SK-N-SH (cell line): ENCODE data around the gene ERRFI1. TPM values are rescaled to one million over a fixed set of nuclear protein-coding genes. Genes with fewer than 3 reads are reported as not detected.

Source experiments
- CHD2 ChIP-seq: fragments of 150-350 bp; IDR thresholded peaks from 2 replicates; pipeline ENCODE4 v1.6.1; 2018; ENCODE audit warnings: low read length; ENCODE audit not compliant: partially characterized antibody
- ELF1 ChIP-seq: IDR thresholded peaks from 2 replicates; pipeline ENCODE4 v1.4.0; 2012
- EP300 ChIP-seq, 2 experiments: IDR thresholded peaks; 2 replicates each; pipeline versions ENCODE4 v1.4.0 to v1.6.1; 2012; ENCODE audit warnings: borderline replicate concordance in 1 of 2, low read depth in 1 of 2, low read length in 1 of 2
- EZH2phosphoT487 ChIP-seq: fragments of 200-600 bp; sonication (generic); IDR thresholded peaks from 2 replicates; pipeline ENCODE4 v1.6.1; 2017; ENCODE audit warnings: low read depth, mixed run types, mild to moderate bottlenecking, antibody characterized with exemption, moderate library complexity, borderline replicate concordance
- FOXJ3 ChIP-seq: sonication (generic); formaldehyde crosslinking; IDR thresholded peaks from 2 replicates; pipeline ENCODE4 v1.5.1; 2020; ENCODE audit warnings: mild to moderate bottlenecking, missing genetic modification reagents
- FOXM1 ChIP-seq: IDR thresholded peaks from 2 replicates; pipeline ENCODE4 v1.4.0; 2012; ENCODE audit warnings: low read depth, mild to moderate bottlenecking
- GABPA ChIP-seq: IDR thresholded peaks from 2 replicates; pipeline ENCODE4 v1.4.0; 2012; ENCODE audit warnings: low read depth, mild to moderate bottlenecking
- GATA2 ChIP-seq: sonication (generic); formaldehyde crosslinking; IDR thresholded peaks from 2 replicates; pipeline ENCODE4 v1.5.0; 2020; ENCODE audit warnings: mild to moderate bottlenecking, missing genetic modification reagents
- JUND ChIP-seq: IDR thresholded peaks from 2 replicates; pipeline ENCODE4 v1.4.0; 2012
- MAX ChIP-seq: IDR thresholded peaks from 2 replicates; pipeline ENCODE4 v1.4.0; 2012; ENCODE audit warnings: low read depth
- PBX3 ChIP-seq: IDR thresholded peaks from 2 replicates; pipeline ENCODE4; 2012
- POLR2AphosphoS5 ChIP-seq: IDR thresholded peaks from 2 replicates; pipeline ENCODE4 v1.6.1; 2012; ENCODE audit warnings: low read depth, low read length
- RFX5 ChIP-seq: IDR thresholded peaks from 2 replicates; pipeline ENCODE4 v1.6.1; 2012; ENCODE audit warnings: mild to moderate bottlenecking, improper control_type of control experiment, low read length
- RXRA ChIP-seq: IDR thresholded peaks from 2 replicates; pipeline ENCODE4 v1.4.0; 2012; ENCODE audit warnings: low read depth, mild to moderate bottlenecking, borderline replicate concordance
- SIN3A ChIP-seq: IDR thresholded peaks from 2 replicates; pipeline ENCODE4 v1.6.1; 2012; ENCODE audit warnings: low read depth, mild to moderate bottlenecking, low read length, moderate library complexity, borderline replicate concordance
- TAF1 ChIP-seq: IDR thresholded peaks from 2 replicates; pipeline ENCODE4 v1.6.1; 2012; ENCODE audit warnings: low read depth, mild to moderate bottlenecking, low read length, moderate library complexity, borderline replicate concordance
- TCF12 ChIP-seq: IDR thresholded peaks from 2 replicates; pipeline ENCODE4 v1.4.0; 2012
- USF1 ChIP-seq: IDR thresholded peaks from 2 replicates; pipeline ENCODE4 v1.4.0; 2012; ENCODE audit warnings: low read depth, borderline replicate concordance
- YY1 ChIP-seq: IDR thresholded peaks from 2 replicates; pipeline ENCODE4 v1.4.0; 2012; ENCODE audit warnings: low read depth, mild to moderate bottlenecking
- ZBTB33 ChIP-seq: IDR thresholded peaks from 2 replicates; pipeline ENCODE4 v1.4.0; 2012; ENCODE audit warnings: low read depth, borderline replicate concordance
- polyA plus RNA-seq, 3 experiments: library from polyadenylated mRNA; depleted of rRNA; stranded (reverse); fragments of >200 nt; gene quantifications; 2 replicates each; pipeline ENCODE4 v1.2.3, GENCODE V29; 2012
- TF ChIP-seq, protein P1 (sequence below): IDR thresholded peaks from 2 replicates; pipeline ENCODE4 v1.6.1; 2012; ENCODE audit warnings: mild to moderate bottlenecking, low read depth, low read length, moderate library complexity

Gene ERRFI1
- polyA plus RNA-seq, 1 of the 3 experiments (the other 2 are of a cell fraction), result 65.6 TPM

DNA sequence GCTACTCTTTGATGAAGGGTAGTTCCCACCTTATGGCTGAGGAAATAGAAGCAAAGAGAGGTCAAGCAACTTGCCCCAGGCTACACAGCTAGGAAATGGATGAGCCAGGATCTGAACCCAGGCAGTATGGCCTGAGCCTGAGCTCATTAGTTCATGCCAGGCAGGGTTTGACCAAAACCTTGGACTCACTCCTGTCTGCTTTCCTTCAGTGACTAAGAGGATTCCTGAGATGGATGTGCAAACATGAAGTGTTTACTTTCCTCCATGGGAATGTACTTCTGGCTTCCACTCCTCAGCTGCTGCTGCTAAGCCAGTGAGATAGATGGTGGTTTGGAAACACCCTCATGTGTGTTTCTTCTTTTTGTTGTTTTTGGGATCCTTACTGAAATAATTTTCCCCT lies 35.1 kb upstream of the ERRFI1 start (continued):
- TF ChIP-seq POLR2AphosphoS5 (no peak), MAX (0 out of 2 replicates have a peak, but pooled peaks have one; percentile 35), SIN3A (no peak), USF1 (no peak), FOXM1 (no peak), YY1 (no peak), JUND (no peak; the same call in 1 of the 2 replicates), GATA2 (CRISPR knock-in tag) (no peak), ZBTB33 (no peak), TCF12 (peak; percentile 61), EZH2phosphoT487 (no peak), GABPA (no peak), EP300 (IDR thresholded peaks at IDR 0.05; ENCODE audit: borderline replicate concordance in 1 of 2, low read depth in 1 of 2, low read length in 1 of 2) (no peak; a peak in 1 of 4 replicates), FOXJ3 (CRISPR knock-in tag) (no peak), CHD2 (no peak), ELF1 (no peak), RFX5 (no peak), RXRA (no peak), PBX3 (peak; percentile 52; the same call in 1 of the 2 replicates), TAF1 (no peak)
- TF ChIP-seq, protein P1, sequence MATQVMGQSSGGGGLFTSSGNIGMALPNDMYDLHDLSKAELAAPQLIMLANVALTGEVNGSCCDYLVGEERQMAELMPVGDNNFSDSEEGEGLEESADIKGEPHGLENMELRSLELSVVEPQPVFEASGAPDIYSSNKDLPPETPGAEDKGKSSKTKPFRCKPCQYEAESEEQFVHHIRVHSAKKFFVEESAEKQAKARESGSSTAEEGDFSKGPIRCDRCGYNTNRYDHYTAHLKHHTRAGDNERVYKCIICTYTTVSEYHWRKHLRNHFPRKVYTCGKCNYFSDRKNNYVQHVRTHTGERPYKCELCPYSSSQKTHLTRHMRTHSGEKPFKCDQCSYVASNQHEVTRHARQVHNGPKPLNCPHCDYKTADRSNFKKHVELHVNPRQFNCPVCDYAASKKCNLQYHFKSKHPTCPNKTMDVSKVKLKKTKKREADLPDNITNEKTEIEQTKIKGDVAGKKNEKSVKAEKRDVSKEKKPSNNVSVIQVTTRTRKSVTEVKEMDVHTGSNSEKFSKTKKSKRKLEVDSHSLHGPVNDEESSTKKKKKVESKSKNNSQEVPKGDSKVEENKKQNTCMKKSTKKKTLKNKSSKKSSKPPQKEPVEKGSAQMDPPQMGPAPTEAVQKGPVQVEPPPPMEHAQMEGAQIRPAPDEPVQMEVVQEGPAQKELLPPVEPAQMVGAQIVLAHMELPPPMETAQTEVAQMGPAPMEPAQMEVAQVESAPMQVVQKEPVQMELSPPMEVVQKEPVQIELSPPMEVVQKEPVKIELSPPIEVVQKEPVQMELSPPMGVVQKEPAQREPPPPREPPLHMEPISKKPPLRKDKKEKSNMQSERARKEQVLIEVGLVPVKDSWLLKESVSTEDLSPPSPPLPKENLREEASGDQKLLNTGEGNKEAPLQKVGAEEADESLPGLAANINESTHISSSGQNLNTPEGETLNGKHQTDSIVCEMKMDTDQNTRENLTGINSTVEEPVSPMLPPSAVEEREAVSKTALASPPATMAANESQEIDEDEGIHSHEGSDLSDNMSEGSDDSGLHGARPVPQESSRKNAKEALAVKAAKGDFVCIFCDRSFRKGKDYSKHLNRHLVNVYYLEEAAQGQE, result no peak
